Osteoblast (primary cell): ENCODE results near the gene GLOD5. TPM values are rescaled to one million over a fixed set of nuclear protein-coding genes. Genes with fewer than 3 reads are reported as not detected.

Source experiments
- DNase-seq: peaks from one replicate; pipeline ENCODE4 v3.0.0; 2011; ENCODE audit warnings: low spot score, mixed read lengths; ENCODE audit not compliant: insufficient read length; ENCODE audit errors: missing footprints
- H2AFZ ChIP-seq: 2 replicates; pipeline ENCODE4 v1.6.0; 2011; ENCODE audit warnings: mild to moderate bottlenecking, low read length
- H3K27ac ChIP-seq: 2 replicates; pipeline ENCODE4 v1.5.1; 2011; ENCODE audit warnings: mild to moderate bottlenecking, low read depth, low read length, moderate library complexity
- H3K27me3 ChIP-seq: 2 replicates; pipeline ENCODE4 v1.6.0; 2012; ENCODE audit warnings: mild to moderate bottlenecking, control low read depth, inconsistent platforms, low read length, moderate library complexity; ENCODE audit not compliant: insufficient read depth
- H3K36me3 ChIP-seq: 2 replicates; pipeline ENCODE4 v1.5.1; 2011; ENCODE audit warnings: mild to moderate bottlenecking, low read length, control low read depth, moderate library complexity; ENCODE audit not compliant: insufficient read depth
- H3K4me1 ChIP-seq: 2 replicates; pipeline ENCODE4 v1.5.1; 2011; ENCODE audit warnings: mild to moderate bottlenecking, low read length, control low read depth, moderate library complexity; ENCODE audit not compliant: insufficient read depth
- H3K4me2 ChIP-seq: 2 replicates; pipeline ENCODE4 v1.6.0; 2011; ENCODE audit warnings: mild to moderate bottlenecking, low read length; ENCODE audit not compliant: insufficient read depth
- H3K4me3 ChIP-seq: fragments of 200-600 bp; sonication (generic); 3 replicates; pipeline ENCODE4 v1.5.1; 2012; ENCODE audit warnings: mild to moderate bottlenecking, low read length, inconsistent platforms; ENCODE audit not compliant: insufficient read depth
- H3K79me2 ChIP-seq: 2 replicates; pipeline ENCODE4 v1.6.0; 2012; ENCODE audit warnings: mild to moderate bottlenecking, low read length, control low read depth, inconsistent platforms; ENCODE audit not compliant: insufficient read depth
- H3K9me3 ChIP-seq: 2 replicates; pipeline ENCODE4 v1.5.1; 2011; ENCODE audit warnings: low read depth, low read length, control low read depth
- H4K20me1 ChIP-seq: 2 replicates; pipeline ENCODE4 v1.6.0; 2012; ENCODE audit warnings: mild to moderate bottlenecking, low read length, control low read depth; ENCODE audit not compliant: insufficient read depth
- total RNA-seq: library from RNA; depleted of rRNA; stranded (reverse); fragments of >200 nt; gene quantifications from 2 replicates; pipeline ENCODE4 v1.2.3, GENCODE V29; 2012
- TF ChIP-seq, protein P1 (sequence below): IDR thresholded peaks from 2 replicates; pipeline ENCODE4 v1.5.1; 2011; ENCODE audit warnings: mild to moderate bottlenecking, low read depth, low read length, moderate library complexity; ENCODE audit errors: extremely low read depth

The GLOD5 gene
- total RNA-seq, 1 donor = not detected

- TF ChIP-seq, protein P1, sequence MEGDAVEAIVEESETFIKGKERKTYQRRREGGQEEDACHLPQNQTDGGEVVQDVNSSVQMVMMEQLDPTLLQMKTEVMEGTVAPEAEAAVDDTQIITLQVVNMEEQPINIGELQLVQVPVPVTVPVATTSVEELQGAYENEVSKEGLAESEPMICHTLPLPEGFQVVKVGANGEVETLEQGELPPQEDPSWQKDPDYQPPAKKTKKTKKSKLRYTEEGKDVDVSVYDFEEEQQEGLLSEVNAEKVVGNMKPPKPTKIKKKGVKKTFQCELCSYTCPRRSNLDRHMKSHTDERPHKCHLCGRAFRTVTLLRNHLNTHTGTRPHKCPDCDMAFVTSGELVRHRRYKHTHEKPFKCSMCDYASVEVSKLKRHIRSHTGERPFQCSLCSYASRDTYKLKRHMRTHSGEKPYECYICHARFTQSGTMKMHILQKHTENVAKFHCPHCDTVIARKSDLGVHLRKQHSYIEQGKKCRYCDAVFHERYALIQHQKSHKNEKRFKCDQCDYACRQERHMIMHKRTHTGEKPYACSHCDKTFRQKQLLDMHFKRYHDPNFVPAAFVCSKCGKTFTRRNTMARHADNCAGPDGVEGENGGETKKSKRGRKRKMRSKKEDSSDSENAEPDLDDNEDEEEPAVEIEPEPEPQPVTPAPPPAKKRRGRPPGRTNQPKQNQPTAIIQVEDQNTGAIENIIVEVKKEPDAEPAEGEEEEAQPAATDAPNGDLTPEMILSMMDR = no peak
- Histone ChIP-seq H3K27ac (no peak overlapping the region), H3K27me3 (no peaks in the 10 kb centered on the region), H3K4me3 (no peak overlapping the region), H3K9me3 (no peaks in the 10 kb centered on the region), H3K36me3 (no peaks in the 10 kb centered on the region), H3K4me1 (no peaks in the 10 kb centered on the region), H4K20me1 (no peaks in the 10 kb centered on the region), H3K4me2 (no peak overlapping the region), H2AFZ (no peak overlapping the region), H3K79me2 (no peaks in the 10 kb centered on the region)
- no peak for DNase-seq
These were observed 23.6 kb downstream of the GLOD5 start for GRCh38 chrX:48785186-48785539.

DNA sequence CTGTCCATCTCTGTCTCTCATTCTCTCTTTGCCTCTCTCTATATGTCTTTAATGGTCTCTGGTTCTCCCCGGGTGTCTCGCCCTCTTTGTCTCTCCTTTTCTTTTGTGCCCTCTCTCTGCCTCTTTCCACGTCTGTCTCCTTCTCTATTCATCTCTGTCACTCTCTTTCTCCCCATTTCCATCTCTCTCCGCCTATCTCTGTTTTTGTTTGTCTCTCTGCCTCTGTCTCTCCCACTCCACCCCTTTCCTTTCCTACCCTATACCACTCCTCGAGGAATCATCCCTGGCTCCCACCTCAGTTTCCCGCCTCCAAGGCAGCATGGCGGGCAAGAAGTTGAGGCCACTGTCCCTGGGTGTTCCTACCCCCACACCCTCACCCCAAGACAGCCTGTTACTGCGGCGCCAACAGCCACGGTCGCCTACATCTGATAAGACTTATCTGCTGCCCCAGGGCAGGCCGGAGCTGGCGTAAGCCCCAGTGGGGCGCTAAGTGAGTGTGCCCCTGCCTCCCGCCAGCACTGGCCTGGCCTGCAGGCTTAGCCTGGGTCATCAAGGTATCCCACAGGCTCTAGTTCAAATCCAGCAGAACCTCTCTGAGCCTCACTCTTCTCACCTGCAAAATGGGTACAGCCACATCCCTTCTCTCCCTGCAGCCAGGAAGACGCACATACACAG lies 24.1 kb downstream of the GLOD5 start:
- no peaks in the 10 kb centered on the region for H3K27me3 ChIP-seq
- TF ChIP-seq, protein P1 = no peak
- DNase-seq = no peak
- H3K4me2 ChIP-seq = no peak overlapping the region
- no peaks in the 10 kb centered on the region for H3K9me3 ChIP-seq
- H2AFZ ChIP-seq = no peak overlapping the region
- H3K27ac ChIP-seq = no peak overlapping the region
- H3K4me3 ChIP-seq = no peak overlapping the region
- H3K79me2 ChIP-seq = no peaks in the 10 kb centered on the region
- H4K20me1 ChIP-seq = no peaks in the 10 kb centered on the region
- H3K36me3 ChIP-seq = no peaks in the 10 kb centered on the region
- no peaks in the 10 kb centered on the region for H3K4me1 ChIP-seq

GRCh38 chrX:48786341-48786800 lies 24.8 kb downstream of the GLOD5 start, which contains the start of gene GATA1:
GATA1 (plus strand) TSS chrX:48786590; CDS start chrX:48791110, 4,520 bp downstream.
- H2AFZ ChIP-seq = no peak within 1 kb of the TSS
- no peaks in the 10 kb centered on the region for H3K4me1 ChIP-seq

DNA sequence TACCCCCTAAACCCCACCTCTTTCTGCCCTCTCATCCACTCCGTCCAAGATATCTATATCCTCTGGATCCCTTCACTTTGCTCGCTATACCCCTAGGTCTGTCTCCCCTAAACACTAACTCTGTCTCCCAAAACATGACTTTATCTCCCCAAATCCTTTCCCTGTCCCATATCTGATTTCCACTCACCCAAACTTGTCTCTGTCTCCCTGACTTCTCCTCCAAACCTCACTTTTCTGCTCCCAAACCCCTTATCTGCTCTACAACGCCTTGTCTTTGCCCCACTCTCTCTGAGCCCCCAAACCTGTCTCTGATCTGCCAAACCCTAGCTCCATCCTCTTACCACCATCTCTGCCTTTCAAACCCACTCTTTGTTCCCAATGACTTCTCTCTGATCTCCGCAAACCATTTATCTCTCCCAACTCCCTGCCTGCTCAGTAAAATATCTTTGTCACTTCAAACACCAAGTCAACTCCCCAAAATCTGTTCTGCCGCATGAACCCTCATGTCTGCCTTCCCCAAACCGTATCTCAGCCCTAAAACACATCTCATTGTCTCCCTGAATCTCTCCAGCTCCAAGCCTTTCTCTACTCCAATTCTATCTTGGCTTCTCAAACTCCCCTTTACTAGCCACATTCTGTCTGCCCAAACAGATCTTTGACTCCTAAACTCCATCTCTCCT lies 25.4 kb downstream of the GLOD5 start:
- no peaks in the 10 kb centered on the region for H3K4me1 ChIP-seq
- TF ChIP-seq, protein P1 = no peak
- H3K27ac ChIP-seq = no peak overlapping the region
- H2AFZ ChIP-seq = no peak overlapping the region
- H3K4me3 ChIP-seq = no peak overlapping the region
- no peaks in the 10 kb centered on the region for H4K20me1 ChIP-seq
- H3K36me3 ChIP-seq = no peaks in the 10 kb centered on the region
- H3K79me2 ChIP-seq = no peaks in the 10 kb centered on the region
- DNase-seq = no peak
- H3K4me2 ChIP-seq = no peak overlapping the region
- no peaks in the 10 kb centered on the region for H3K9me3 ChIP-seq
- H3K27me3 ChIP-seq = no peaks in the 10 kb centered on the region

More at GRCh38 chrX:48786341-48786800, 24.8 kb downstream of the GLOD5 start, which contains the start of gene GATA1:
- Histone ChIP-seq H3K36me3 (no peaks in the 10 kb centered on the region), H3K4me2 (no peak within 1 kb of the TSS), H3K79me2 (no peaks in the 10 kb centered on the region), H3K27ac (no peak within 1 kb of the TSS), H3K9me3 (no peaks in the 10 kb centered on the region), H3K27me3 (no peaks in the 10 kb centered on the region), H4K20me1 (no peaks in the 10 kb centered on the region), H3K4me3 (no peak within 1 kb of the TSS)
- TF ChIP-seq, protein P1 = no peak
- DNase-seq = no peak
